Measurements from ENCODE around the gene GATA5. TPM values are rescaled to one million over a fixed set of nuclear protein-coding genes. Genes with fewer than 3 reads are reported as not detected.

Gene GATA5
- total and polyA plus RNA-seq, 8 donors = 0.02 to 0.34 (median 0.15) TPM; not detected in 5

- peak in 2 of 4 donors; percentile 31 to 41 for ATAC-seq
- TF ChIP-seq CTCF (IDR thresholded peaks at IDR 0.05) = no peak
- Histone ChIP-seq H3K27ac (no peak overlapping the region), H3K4me3 (no peak overlapping the region), H3K4me1 (no peaks in the 10 kb centered on the region), H3K27me3 (no peaks in the 10 kb centered on the region), H3K9me3 (no peaks in the 10 kb centered on the region), H3K36me3 (no peaks in the 10 kb centered on the region)
- intact Hi-C loops (cut with DNase I) = loop anchor here in 1 of 3 donors (5.0 to 10.0 kb wide), 2 partner anchors 115 to 283 kb away; no protein-coding TSS in a partner anchor
- no peak for FAIRE-seq
- DNase-seq = no peak
- WGBS, 2 donors = 73 to 80% methylated on average over 13 of the region's 13 CpGs
Observed at GRCh38 chr20:62501801-62502495, 26.2 kb upstream of the GATA5 start.

- intact Hi-C loops (cut with DNase I) = loop anchor here in 1 of 3 donors (5.0 to 10.0 kb wide), 2 partner anchors 117 to 284 kb away; no protein-coding TSS in a partner anchor
Observed at GRCh38 chr20:62500237-62500864, 24.6 kb upstream of the GATA5 start.

GRCh38 chr20:62499758-62500236 lies 24.0 kb upstream of the GATA5 start:
- H3K9me3 ChIP-seq = no peaks in the 10 kb centered on the region
- H3K4me3 ChIP-seq = no peak overlapping the region
- ATAC-seq = no peak
- peaks cover 7 to 12% (median 10%) of the 10 kb centered on the region in 3 donors for H3K4me1 ChIP-seq
- H3K27ac ChIP-seq = no peak overlapping the region
- no peak for FAIRE-seq
- no peak for DNase-seq
- TF ChIP-seq CTCF (IDR thresholded peaks at IDR 0.05) = no peak
- WGBS, 2 donors = 46 to 57% methylated on average over 21 of the region's 21 CpGs
- H3K27me3 ChIP-seq = no peaks in the 10 kb centered on the region
- H3K36me3 ChIP-seq = no peaks in the 10 kb centered on the region
- intact Hi-C loops (cut with DNase I) = loop anchor here in 2 of 3 donors (5.0 to 10.0 kb wide), 3 partner anchors 65 to 285 kb away; no protein-coding TSS in a partner anchor

More at GRCh38 chr20:62500237-62500864, 24.6 kb upstream of the GATA5 start:
- Histone ChIP-seq H3K4me3 (no peak overlapping the region), H3K36me3 (no peaks in the 10 kb centered on the region), H3K27me3 (no peaks in the 10 kb centered on the region), H3K27ac (no peak overlapping the region), H3K9me3 (no peaks in the 10 kb centered on the region), H3K4me1 (peaks cover 7 to 10% (median 8%) of the 10 kb centered on the region in 3 donors)
- no peak for FAIRE-seq
- peak; percentile 67 to 86 (median 72) for TF ChIP-seq CTCF (IDR thresholded peaks at IDR 0.05)
- DNase-seq = peak; percentile 58 to 93 (median 81)
- peak; percentile 64 to 83 (median 80) for ATAC-seq
- 18% methylated on average over 26 of the region's 26 CpGs for WGBS, 2 donors

GRCh38 chr20:62498874-62499273 lies 23.1 kb upstream of the GATA5 start:
- Histone ChIP-seq H3K36me3 (no peaks in the 10 kb centered on the region), H3K27me3 (no peaks in the 10 kb centered on the region), H3K4me1 (peaks cover 7 to 14% (median 10%) of the 10 kb centered on the region in 3 donors), H3K4me3 (no peak overlapping the region), H3K27ac (no peak overlapping the region), H3K9me3 (no peaks in the 10 kb centered on the region)
- no peak for TF ChIP-seq CTCF (IDR thresholded peaks at IDR 0.05)
- ATAC-seq = no peak
- WGBS, 2 donors = 64 to 87% methylated on average over 5 to 6 of the region's 6 CpGs
- intact Hi-C loops (cut with DNase I) = loop anchor here in 1 of 3 donors (5.0 to 10.0 kb wide), 2 partner anchors 64 to 118 kb away; no protein-coding TSS in a partner anchor
- no peak for DNase-seq
- no peak for FAIRE-seq
